Brain pericyte (primary cell): ENCODE measurements around the gene VCP.
"Not testable (repeated sequence)": the region's sequence is repeated elsewhere in the genome, so short reads cannot be mapped to it uniquely, and the experiment has no call there.

Experiments used
- DNase-seq: peaks from one replicate; pipeline ENCODE4 v3.0.0-alpha.2; 2012; ENCODE audit warnings: low read depth, low spot score

VCP gene

DNA sequence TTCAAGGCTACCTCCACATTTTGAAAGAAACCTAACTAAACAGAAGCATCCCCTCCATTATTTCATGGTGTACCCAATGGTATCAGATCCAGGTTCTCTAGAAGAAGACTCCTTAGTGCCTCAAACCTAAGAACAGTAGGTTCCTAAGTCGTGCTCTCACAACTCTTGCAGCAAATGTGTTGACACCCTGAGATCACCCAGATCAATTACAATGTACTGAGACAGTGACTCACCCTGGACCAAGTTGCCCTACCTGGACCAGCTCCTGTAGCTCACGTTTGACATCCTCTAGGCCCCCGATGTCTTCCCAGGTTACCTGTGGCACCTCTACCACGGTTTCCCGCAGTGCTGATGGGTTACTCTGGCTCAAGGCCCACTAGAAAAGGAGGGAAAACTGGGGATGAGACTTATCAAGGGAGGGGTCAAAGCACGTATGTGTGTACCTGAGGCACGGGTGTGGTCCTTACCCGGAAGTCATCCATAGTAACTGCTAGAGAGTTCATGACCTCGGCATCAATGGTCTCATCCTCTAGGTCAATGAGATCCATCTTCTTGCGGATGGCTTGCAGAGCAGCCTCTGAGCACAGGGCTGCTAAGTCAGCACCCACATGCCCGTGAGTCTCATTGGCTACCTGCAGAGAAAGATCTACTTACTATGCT, 11.7 kb downstream of the VCP start:
- no peak for DNase-seq

DNA sequence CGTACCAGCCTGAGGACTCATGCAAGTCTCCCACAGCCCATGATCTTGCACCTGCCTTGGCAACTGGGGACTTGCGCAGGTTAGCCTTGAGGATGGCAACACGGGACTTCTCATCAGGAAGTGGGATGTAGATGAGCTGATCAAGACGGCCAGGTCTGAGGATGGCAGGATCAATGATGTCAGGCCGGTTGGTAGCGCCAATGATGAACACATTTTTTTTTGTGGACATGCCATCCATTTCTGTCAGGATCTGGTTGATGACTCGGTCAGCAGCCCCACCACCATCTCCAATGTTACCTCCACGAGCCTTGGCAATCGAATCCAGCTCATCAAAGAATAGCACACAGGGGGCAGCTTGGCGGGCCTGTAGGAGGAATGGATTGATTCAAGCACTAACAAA, 13.0 kb downstream of the VCP start:
- no peak for DNase-seq

DNA sequence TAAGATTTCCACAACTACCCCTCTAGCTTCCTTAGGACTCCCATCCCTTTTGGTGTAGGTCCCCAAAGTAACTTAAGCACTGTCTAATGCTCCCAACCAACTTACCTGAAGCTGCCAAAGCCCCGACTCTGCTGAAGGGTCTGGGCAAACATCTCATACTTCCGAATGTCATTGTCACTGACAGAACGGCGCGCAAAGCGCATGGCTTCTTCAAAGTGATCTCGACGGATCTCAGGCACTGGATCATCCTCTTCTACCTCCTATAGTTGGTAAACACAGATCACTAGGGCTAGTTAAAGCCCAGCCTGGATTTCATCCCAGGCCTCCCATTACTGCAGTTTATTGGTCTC, 15.2 kb downstream of the VCP start:
- no peak for DNase-seq

DNA sequence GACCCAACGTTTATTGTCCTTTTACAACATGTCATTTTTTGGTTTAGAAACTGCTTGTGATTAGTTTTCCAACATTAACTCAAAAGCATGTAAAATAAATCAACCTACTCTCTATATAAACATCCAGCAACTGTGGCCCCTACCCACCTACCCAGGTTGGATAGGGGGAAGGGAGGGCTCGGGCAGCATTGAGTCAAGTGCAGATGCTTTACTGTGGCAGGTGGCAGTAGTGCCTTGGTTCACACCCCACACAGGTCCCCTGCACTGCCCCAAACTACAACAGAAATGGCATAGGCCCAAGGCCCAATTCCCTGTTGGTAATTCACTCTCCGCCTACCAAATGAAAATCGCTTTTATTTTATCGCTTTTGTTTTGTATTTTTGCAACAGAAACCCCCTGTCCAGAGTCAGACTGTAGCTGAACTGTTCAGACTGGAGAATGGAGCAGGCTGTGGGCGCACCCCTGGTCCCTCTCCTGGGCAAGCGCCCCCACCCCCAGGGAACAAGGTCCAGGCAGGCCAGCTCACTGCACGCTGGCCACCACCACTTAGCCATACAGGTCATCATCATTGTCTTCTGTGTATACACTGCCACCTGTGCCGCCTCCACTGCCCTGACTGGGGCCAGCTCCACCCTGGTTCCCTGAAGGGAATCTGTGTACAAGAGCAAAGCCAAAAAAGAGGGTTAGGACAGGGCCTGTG, 15.7 kb downstream of the VCP start:
- DNase-seq: no peak

DNA sequence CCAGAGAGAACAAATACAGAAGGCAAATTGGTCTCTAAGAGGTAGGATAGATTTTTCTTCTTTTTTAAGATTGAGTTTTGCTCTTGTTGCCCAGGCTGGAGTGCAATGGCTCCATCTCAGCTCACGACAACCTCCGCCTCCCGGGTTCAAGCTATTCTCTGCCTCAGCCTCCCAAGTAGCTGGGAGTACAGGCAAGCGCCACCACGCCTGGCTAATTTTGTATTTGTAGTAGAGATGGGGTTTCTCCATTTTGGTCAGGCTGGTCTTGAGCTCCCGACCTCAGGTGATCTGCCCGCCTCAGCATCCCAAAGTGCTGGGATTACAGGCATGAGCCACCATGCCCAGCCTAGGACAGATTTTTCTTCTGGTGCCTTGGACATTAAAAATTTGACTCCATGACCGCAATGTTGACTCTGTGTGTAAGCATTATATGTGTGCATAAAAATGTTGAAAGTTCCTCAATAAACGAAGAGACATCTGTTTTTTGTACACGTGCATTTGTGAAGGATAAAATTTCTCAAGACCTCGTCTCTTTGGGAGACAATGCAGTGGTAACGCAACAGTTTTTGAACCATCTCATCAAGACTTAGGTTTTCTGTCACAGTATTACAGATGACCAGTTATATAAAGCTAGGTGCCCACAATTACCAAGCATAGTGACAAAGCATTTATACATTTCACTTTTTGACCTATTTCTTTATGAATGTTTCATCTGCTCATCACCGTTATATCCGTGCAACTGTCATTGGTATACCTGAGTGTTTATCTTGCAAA, 17.4 kb downstream of the VCP start:
- no peak for DNase-seq

DNA sequence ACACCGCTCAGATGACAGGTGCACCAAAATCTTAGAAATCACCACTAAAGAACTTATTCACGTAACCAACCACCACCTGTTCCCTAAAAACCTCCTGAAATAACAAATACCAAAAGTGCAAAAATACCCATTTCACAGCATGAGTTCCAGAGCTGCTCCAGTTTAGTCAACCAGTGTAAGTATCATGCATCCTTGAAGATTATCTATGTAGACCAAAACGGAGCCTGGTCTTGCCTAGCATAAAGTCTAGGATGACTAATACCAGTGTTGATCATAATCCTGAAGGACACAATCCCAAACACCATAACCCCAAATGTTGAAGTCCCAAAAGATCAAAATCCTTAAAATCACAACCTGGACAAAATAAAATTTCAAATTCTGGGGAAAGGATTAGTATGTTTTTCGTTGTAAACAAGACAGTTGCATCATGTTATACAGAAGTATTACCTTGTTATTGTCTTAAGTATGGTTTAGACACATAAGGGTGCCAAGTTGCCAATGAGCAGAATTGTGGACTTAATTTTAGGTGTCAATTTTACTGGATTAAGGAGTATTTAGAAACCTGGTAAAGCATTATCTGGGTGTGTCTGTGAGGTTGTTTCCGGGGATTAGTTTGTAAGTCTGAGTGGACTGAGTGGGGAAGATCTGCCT, 18.1 kb downstream of the VCP start:
- no peak for DNase-seq

DNA sequence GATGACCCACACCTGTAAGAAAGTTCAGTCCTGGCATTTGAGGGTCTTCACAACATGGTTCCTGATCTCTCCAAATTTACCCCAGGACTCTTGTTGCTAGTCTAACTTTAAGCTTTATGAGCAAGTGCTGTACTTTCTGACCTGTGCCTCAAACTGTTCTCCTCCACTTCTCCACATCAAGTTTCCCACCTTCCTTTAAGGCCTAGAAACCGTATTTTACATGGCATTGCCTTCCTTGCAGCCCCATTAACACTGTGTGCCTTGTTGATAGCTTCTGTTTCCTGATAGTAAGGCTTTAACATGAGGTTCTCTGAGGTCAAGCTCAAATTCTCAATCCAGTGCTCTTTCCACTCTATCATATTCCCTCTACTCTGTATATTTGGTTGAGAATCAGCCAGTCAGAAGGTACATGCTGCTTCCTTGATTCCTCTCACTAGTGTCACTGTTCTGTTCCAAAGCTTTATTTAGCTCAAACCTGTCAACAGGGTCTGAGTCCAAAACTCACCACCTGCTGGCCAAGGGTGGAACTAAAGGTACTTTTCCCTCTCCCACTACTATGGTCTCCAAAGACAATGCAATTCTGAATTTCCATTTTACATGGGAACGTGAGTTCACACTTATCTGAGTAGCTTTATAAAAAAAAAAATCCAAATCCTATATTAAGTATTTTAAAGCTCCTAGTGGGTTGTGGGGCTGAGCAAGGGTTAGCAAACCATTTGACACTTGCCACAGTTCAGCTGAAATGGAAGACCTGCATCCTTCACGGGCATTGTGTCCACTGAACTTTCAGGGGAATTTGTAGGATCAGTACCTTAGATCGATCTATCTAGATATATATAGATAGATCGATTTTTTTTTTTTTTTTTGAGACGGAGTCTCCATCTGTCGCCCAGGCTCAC, 21.1 kb downstream of the VCP start:
- DNase-seq: no peak

DNA sequence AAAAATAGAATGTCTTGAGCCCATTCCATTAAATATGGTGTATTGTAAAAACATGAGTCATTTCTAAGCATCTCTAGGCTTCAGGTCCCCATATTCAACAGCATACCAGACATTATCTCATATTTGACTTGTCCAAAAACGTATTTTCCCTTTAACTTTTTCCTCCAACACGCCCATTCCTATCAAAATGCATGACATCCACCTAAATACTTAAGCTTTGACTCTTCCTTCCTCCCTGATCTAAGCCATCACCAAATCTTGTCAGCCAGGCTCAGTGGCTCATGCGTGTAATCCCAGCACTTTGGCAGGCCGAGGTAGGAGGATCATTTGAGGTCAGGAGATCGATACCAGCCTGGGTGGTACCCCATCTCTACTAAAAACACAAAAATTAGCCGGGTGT, 23.9 kb downstream of the VCP start:
- DNase-seq: no peak

DNA sequence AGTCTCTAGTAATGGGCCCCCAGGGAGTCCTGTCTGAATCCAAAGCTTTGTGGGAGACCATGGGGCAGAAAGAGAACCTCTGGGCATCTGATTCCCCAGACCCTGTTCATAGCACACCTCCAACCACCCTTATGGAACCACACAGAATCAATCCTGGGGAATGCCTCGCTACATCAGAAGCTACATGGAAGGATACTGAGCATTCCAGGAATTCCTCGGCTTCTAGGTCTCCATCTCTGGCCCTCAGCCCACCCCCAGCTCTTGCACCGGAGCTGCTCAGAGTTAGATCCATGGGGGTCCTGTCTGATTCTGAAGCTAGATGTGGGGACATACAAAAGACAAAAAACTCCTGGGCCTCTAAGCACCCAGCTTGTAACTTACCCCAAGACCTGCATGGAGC, 28.4 kb downstream of the VCP start:
- no peak for DNase-seq

DNA sequence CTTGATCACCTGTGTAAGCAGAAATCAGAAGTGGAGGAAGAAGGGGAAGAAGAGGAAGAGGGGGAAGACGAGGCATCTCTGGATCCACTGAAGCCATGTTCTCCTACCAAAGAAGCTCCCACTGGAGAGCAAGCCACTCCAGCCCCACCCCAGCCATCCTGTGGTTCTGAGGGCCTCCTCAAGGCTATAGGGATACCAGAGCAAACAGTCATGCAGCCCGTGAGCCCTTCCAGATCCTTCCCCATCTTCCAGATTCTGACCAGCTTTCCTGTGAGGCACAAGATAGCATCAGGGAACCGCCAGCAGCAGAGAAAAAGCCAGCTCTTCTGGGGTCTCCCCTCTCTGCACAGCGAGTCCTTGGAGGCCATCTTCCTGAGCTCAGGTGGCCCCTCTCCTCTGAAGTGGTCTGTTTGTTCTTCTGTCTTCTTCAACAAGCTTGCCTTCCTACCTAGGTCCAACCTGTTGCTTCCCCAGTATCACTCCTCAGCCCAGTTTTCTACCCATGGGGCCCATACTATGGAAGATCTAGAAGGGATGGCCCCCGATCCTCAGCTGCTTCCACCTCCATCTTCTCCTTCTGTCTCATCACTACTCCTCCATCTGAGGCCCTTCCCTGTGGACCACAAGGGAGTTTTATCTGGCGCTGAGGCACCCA, 29.4 kb downstream of the VCP start:
- no peak for DNase-seq

DNA sequence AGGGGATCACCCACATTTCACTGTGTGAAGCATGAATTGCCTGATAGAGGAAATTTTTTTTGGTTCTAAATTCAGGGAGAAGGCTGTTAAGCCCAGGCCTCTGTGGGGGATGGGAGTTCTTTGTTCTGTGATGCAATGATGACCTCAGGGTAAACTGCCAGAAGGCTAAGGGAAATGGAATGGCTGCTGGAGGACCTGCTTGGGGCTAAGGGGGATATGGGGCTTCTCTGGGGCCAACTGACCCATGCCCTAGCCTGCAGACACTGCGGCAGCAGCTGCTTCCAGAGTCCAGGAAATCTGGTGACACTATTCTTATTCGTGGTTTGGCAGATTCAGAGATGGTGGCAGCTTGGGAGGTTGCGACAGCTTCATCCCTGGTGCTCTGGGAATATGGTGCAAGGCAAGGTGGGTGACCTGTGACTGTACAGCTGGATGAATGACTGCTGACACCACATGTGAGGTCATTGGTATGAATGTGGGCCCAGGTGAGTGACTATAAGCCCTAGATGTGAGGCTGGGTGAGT, 30.3 kb downstream of the VCP start:
- DNase-seq: no peak

DNA sequence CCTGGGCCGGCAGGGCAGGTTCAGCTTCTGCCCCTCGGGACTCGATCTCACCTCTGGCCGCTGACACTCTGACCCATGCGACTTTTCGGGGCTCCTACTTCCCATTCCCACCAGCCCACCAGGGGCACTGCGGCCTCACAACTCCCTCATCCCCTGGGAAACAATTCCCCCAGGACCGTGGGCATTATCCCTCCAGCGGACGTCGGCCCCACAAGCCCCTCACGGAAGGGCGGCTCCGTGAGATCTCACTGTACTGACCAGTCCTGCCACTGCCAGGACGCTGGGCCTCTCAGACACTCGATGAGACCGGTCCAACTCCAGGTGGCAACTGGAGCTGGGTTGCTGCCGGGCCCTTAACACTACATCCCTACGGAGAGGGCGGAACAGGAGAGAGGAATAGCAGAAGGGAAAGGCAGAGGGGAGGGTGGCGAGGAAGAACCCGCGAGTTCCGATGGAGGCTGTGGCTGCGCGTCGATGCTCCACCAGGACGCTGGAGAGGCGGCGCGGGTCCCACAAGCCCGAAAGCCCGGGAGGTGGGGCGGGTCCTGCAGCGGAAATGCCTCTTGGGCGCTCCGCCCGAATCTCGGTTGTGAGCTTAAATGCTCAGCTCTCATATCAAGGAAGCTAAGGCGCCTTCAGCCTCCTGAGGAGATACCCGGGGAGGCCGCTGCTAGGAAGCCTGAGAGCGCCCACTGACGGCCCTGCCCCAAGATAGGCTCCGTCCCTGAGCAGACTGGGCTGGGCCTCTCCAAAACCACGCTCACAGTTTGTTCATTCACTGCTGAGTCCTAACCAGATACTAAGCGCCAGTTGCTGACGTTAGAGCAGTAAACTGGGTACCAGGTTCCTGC, 36.3 kb downstream of the VCP start:
- DNase-seq: no peak

DNA sequence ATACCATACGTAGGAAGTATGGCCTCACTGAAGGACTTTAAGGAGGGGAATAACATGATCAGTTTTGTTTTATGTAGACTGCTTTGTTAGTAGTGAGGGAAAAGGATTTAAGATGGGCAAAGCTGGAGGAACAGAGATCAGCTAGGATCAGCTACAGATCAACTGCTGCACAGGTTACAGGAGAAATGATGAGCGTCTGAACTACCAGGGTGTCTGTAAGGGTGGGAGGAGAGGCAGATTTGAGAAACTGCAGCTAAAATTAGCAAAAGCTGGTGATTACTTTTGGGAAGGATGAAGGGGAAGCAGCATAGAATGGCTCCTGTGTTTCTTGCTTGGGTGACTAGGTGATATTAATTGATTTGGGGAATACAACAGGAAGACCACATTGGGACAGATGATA, 39.3 kb downstream of the VCP start:
- no peak for DNase-seq

DNA sequence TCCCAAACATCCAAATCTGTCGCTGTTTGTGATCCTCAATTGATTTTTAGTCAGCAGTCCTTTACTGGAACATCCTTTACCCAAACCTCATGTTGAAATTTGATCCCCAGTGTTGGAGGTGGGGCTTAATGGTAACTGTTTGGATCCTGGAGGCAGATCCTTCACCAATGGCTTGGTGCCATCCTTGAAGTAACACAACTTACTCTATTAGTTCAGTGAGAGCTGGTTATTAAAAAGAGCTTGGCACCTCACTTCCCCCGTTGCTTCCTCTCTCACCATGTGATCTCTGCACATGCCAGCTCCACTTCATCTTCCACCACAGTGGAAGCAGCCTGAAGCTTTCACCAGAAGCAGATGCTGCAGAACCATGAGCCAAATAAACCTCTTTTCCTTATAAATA, 42.6 kb downstream of the VCP start:
- DNase-seq: no peak

DNA sequence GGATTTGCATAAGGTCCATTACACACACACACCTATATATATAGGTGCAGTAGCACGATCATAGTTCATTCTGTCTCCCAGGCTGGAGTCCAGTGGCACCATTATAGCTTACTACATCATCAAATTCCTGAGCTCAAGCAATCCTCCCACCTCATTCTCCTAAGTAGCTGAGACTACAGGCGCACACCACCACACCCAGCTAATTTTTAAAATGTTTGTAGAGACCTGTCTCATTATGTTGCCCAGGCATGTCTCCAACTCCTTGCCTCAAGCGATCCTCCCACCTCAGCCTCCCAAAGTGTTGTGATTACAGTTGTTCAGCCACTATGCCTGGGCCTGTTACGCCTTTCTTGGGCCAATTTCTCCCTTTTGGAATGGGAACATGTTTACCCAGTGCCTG, 43.2 kb downstream of the VCP start:
- no peak for DNase-seq

DNA sequence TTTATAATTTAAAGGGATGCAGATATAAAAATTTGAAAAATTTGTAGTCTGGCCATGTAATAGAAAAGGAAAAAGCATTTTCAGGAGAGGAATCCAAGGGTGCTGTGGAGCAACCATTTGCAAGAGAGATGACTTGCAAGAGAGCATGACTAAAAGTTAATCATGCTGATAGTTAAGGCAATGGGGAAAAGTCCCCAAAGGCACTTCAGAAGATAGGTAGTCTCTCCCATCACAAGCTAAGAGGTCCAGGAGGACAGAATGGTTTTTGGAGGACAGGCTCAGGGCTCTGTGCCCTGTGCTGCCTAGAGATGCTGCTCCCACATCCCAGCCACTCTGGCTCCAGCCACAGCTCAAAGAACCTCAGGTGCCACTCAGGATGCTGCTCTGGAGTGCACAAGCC, 44.1 kb downstream of the VCP start:
- DNase-seq: no peak

DNA sequence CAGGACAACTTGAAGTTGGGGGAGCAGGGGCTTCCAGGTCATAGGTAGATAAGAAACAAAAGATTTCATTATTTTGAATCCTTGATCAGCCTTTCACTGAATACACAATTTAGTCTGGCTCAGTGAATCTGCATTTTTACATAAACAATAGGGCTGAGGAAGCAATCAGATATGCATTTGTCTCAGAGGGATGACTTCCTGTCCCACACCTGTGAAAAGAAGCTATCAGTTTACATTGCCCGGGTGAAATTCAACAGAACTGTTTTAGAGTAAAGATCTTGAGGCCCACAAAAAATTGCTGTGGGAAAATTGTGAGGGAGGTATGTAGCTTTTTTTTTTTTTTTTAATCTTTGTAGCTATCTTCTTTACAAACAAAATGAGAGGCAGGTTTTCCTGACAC, 44.6 kb downstream of the VCP start:
- DNase-seq: no peak

DNA sequence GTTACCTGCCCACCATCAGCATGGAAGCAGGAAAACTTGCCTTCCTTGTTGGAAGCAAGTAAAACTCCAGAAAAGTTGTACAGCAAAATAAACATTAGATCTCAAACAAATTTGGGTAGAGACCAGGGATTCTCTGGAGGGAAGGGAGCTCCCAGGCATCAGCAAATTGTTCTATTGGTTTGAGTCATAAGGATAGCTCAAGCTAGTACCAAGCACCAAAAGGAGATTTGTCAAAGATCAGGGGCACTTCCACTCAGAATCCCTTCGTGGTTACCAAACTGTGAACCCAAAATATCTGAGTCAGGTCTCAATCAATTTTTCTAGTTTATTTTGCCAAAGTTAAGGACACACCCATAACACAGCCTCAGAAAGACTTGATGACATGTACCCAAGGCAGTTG, 45.1 kb downstream of the VCP start:
- DNase-seq: no peak

DNA sequence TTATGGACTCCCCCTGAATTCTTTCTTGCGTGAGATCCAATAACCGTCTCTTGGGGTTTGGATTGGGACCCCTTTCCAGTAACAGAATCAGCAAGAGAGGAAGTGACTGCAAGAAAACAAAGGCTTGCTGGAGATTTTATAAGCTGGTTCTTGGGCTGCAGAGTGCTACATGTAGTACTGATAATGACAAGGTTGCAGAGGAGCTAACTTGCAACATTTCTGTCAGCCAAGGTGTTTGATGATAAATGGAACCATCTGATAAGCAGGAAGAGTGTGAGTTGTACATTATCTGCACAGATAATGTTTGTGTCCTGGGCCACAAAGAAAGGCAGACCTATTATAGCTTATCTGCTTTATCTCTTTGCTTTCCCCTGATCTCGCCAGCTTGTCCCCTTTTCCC, 45.8 kb downstream of the VCP start:
- DNase-seq: no peak

DNA sequence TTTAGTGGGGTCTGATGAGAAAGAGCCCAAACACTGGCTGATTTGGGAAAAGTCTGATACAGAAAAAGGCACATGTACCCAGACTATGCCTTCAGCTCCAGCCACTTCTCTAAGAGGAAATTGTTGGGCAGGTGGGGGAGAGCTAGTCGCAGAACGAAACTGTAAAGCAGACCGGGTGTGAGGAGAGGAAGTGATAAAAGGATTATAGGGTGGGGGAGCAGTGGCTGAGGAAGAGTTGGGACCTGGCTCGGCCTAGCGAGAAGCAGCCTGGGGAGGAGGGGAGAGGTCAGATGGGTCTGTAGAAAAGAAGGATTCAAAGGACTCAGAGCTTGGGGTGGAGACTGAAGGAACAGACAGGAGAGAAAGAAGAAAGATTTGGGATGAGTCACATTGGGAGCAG, 49.0 kb downstream of the VCP start:
- DNase-seq: not testable (repeated sequence)
